Loucy (cell line): ENCODE data around the gene STPG1.

Source experiments
- H2AFZ ChIP-seq: fragments of 200-600 bp; sonication (generic); 2 replicates; pipeline ENCODE4 v1.6.0; 2016; ENCODE audit warnings: antibody characterized with exemption, mild to moderate bottlenecking, low read length, moderate library complexity
- H3F3A ChIP-seq: fragments of 200-600 bp; 2 replicates; pipeline ENCODE4 v1.6.0; 2016; ENCODE audit warnings: antibody characterized with exemption, low read depth, mild to moderate bottlenecking
- H3K27me3 ChIP-seq: fragments of 200-600 bp; sonication (generic); 2 replicates; pipeline ENCODE4 v1.6.1; 2014; ENCODE audit warnings: low read length, mild to moderate bottlenecking; ENCODE audit not compliant: insufficient read depth, poor library complexity, severe bottlenecking
- H3K36me3 ChIP-seq: fragments of 200-600 bp; sonication (generic); 2 replicates; pipeline ENCODE4 v1.6.1; 2016; ENCODE audit warnings: low read length; ENCODE audit not compliant: insufficient read depth
- H3K4me1 ChIP-seq: fragments of 200-600 bp; sonication (generic); 2 replicates; pipeline ENCODE4 v1.5.1; 2014; ENCODE audit warnings: low read length, mild to moderate bottlenecking; ENCODE audit not compliant: insufficient read depth, poor library complexity, severe bottlenecking
- H3K4me2 ChIP-seq: fragments of 200-600 bp; sonication (generic); 2 replicates; pipeline ENCODE4 v1.6.0; 2014; ENCODE audit warnings: antibody characterized with exemption, low read length, low read depth, mild to moderate bottlenecking; ENCODE audit not compliant: poor library complexity, severe bottlenecking
- H3K4me3 ChIP-seq: fragments of 200-600 bp; sonication (generic); 2 replicates; pipeline ENCODE4 v1.5.1; 2014; ENCODE audit warnings: low read length, mild to moderate bottlenecking, mixed read lengths; ENCODE audit not compliant: poor library complexity, severe bottlenecking
- H3K79me2 ChIP-seq: fragments of 200-600 bp; sonication (generic); 2 replicates; pipeline ENCODE4 v1.6.1; 2014; ENCODE audit warnings: low read length; ENCODE audit not compliant: insufficient read depth
- H3K9ac ChIP-seq: fragments of 200-600 bp; sonication (generic); 2 replicates; pipeline ENCODE4 v1.6.0; 2014; ENCODE audit warnings: mild to moderate bottlenecking, low read depth, low read length, moderate library complexity; ENCODE audit not compliant: poor library complexity, severe bottlenecking
- H3K9me2 ChIP-seq: fragments of 200-600 bp; sonication (generic); replicated peaks from 2 replicates; pipeline ENCODE4 v1.6.1; 2016; ENCODE audit warnings: low read depth, low read length, mixed read lengths
- H3K9me3 ChIP-seq: fragments of 200-600 bp; sonication (generic); 2 replicates; pipeline ENCODE4 v1.6.1; 2014; ENCODE audit warnings: mild to moderate bottlenecking, antibody characterized with exemption, low read length, low read depth; ENCODE audit not compliant: insufficient read depth
- H4K20me1 ChIP-seq: fragments of 200-600 bp; sonication (generic); 2 replicates; pipeline ENCODE4 v1.6.0; 2014; ENCODE audit warnings: antibody characterized with exemption, low read length, mild to moderate bottlenecking; ENCODE audit not compliant: insufficient read depth, poor library complexity, severe bottlenecking
- CTCF ChIP-seq: fragments of 200-600 bp; sonication (generic); conservative IDR thresholded peaks from 2 replicates; pipeline ENCODE4 v1.5.1; 2014; ENCODE audit warnings: mild to moderate bottlenecking, antibody characterized with exemption, low read length
- EZH2phosphoT487 ChIP-seq: fragments of 200-600 bp; IDR thresholded peaks from 2 replicates; pipeline ENCODE4 v1.6.1; 2018; ENCODE audit warnings: antibody characterized with exemption, mild to moderate bottlenecking, moderate library complexity, borderline replicate concordance

STPG1 gene

GRCh38 chr1:24364605-24364974 lies 49.0 kb downstream of the STPG1 start:
- Histone ChIP-seq H3K27me3 (no peaks in the 10 kb centered on the region), H3K9ac (no peak overlapping the region), H3F3A (no peaks in the 10 kb centered on the region), H3K4me1 (no peaks in the 10 kb centered on the region), H3K9me3 (no peaks in the 10 kb centered on the region), H3K9me2 (no peaks in the 10 kb centered on the region), H4K20me1 (no peaks in the 10 kb centered on the region), H3K79me2 (no peaks in the 10 kb centered on the region), H3K4me2 (no peak overlapping the region), H3K36me3 (no peaks in the 10 kb centered on the region), H3K4me3 (no peak overlapping the region), H2AFZ (no peak overlapping the region)
- TF ChIP-seq EZH2phosphoT487, result no peak
- no peak for TF ChIP-seq CTCF

- Histone ChIP-seq H4K20me1 (no peaks in the 10 kb centered on the region), H3K9ac (no peak overlapping the region), H3K27me3 (no peaks in the 10 kb centered on the region), H3K4me1 (peaks cover 3% of the 10 kb centered on the region), H3K4me3 (no peak overlapping the region), H3K9me3 (no peaks in the 10 kb centered on the region), H3K79me2 (no peaks in the 10 kb centered on the region), H3K36me3 (no peaks in the 10 kb centered on the region), H3K9me2 (no peaks in the 10 kb centered on the region), H2AFZ (no peak overlapping the region), H3F3A (no peaks in the 10 kb centered on the region), H3K4me2 (no peak overlapping the region)
- TF ChIP-seq EZH2phosphoT487 (no peak), CTCF (no peak)
Observed at GRCh38 chr1:24363994-24364393, 49.6 kb downstream of the STPG1 start.

- Histone ChIP-seq H3K36me3 (no peaks in the 10 kb centered on the region), H3K9me2 (no peaks in the 10 kb centered on the region), H3K9ac (no peak overlapping the region), H3K27me3 (no peaks in the 10 kb centered on the region), H3K4me2 (no peak overlapping the region), H3K9me3 (no peaks in the 10 kb centered on the region), H2AFZ (no peak overlapping the region), H3K4me1 (peaks cover 11% of the 10 kb centered on the region), H3F3A (no peaks in the 10 kb centered on the region), H4K20me1 (no peaks in the 10 kb centered on the region), H3K79me2 (no peaks in the 10 kb centered on the region), H3K4me3 (no peak overlapping the region)
- TF ChIP-seq CTCF, result no peak
- no peak for TF ChIP-seq EZH2phosphoT487
Observed at GRCh38 chr1:24362982-24363614, 50.5 kb downstream of the STPG1 start.
